ENCODE results near the gene STK39.
"Not testable (repeated sequence)": the region's sequence is repeated elsewhere in the genome, so short reads cannot be mapped to it uniquely, and the experiment has no call there.

The STK39 gene

GRCh38 chr2:168136392-168136977 is 110.9 kb downstream of the STK39 start:
- no peak for DNase-seq (ENCODE audit: low spot score)

- DNase-seq (ENCODE audit: low spot score): no peak
Measured at GRCh38 chr2:168135630-168136029, 111.8 kb downstream of the STK39 start.

GRCh38 chr2:168135121-168135520 is 112.3 kb downstream of the STK39 start:
- DNase-seq (ENCODE audit: low spot score): no peak

- no peak for DNase-seq (ENCODE audit: low spot score)
Measured at GRCh38 chr2:168134485-168134884, 112.9 kb downstream of the STK39 start.

- no peak for DNase-seq (ENCODE audit: low spot score)
Measured at GRCh38 chr2:168132389-168132788, 115.0 kb downstream of the STK39 start.

GRCh38 chr2:168130346-168130745 is 117.0 kb downstream of the STK39 start:
- DNase-seq (ENCODE audit: low spot score): no peak

- no peak for DNase-seq (ENCODE audit: low spot score)
Measured at GRCh38 chr2:168127371-168127770, 120.0 kb downstream of the STK39 start.

- not testable (repeated sequence) for DNase-seq (ENCODE audit: low spot score)
Measured at GRCh38 chr2:168122210-168122609, 125.2 kb downstream of the STK39 start.

GRCh38 chr2:168120730-168121129 is 126.7 kb downstream of the STK39 start:
- DNase-seq (ENCODE audit: low spot score): no peak

- DNase-seq (ENCODE audit: low spot score): no peak
Measured at GRCh38 chr2:168120310-168120709, 127.1 kb downstream of the STK39 start.

GRCh38 chr2:168119515-168120141 is 127.8 kb downstream of the STK39 start:
- DNase-seq (ENCODE audit: low spot score): peak; percentile 14

GRCh38 chr2:168118733-168119514 is 128.5 kb downstream of the STK39 start:
- DNase-seq (ENCODE audit: low spot score): no peak

- no peak for DNase-seq (ENCODE audit: low spot score)
Measured at GRCh38 chr2:168116448-168116847, 130.9 kb downstream of the STK39 start.

- no peak for DNase-seq (ENCODE audit: low spot score)
Measured at GRCh38 chr2:168114619-168115018, 132.8 kb downstream of the STK39 start.

GRCh38 chr2:168114040-168114439 is 133.4 kb downstream of the STK39 start:
- no peak for DNase-seq (ENCODE audit: low spot score)

- no peak for DNase-seq (ENCODE audit: low spot score)
Measured at GRCh38 chr2:168107322-168107721, 140.1 kb downstream of the STK39 start.

GRCh38 chr2:168105127-168105683 is 142.2 kb downstream of the STK39 start:
- DNase-seq (ENCODE audit: low spot score): no peak

- DNase-seq (ENCODE audit: low spot score): no peak
Measured at GRCh38 chr2:168097431-168097830, 150.0 kb downstream of the STK39 start.

GRCh38 chr2:168096158-168096557 is 151.2 kb downstream of the STK39 start:
- no peak for DNase-seq (ENCODE audit: low spot score)

- DNase-seq (ENCODE audit: low spot score): no peak
Measured at GRCh38 chr2:168091986-168092385, 155.4 kb downstream of the STK39 start.

- DNase-seq (ENCODE audit: low spot score): no peak
Measured at GRCh38 chr2:168090366-168091135, 156.8 kb downstream of the STK39 start.

GRCh38 chr2:168089200-168089599 is 158.2 kb downstream of the STK39 start:
- no peak for DNase-seq (ENCODE audit: low spot score)
